Effector memory CD4-positive, alpha-beta T cell (primary cell): Measurements from ENCODE around the gene TESK2.
"Not testable (repeated sequence)": the region's sequence is repeated elsewhere in the genome, so short reads cannot be mapped to it uniquely, and the experiment has no call there.

Experiments used
- DNase-seq, 3 donors: peaks; one replicate each; pipeline ENCODE4 v3.0.0-alpha.2; 2020
- H3K27ac ChIP-seq: 2 replicates; pipeline ENCODE4 v1.7.0; 2013; ENCODE audit warnings: mild to moderate bottlenecking, low read length, moderate library complexity; ENCODE audit not compliant: insufficient read depth, poor library complexity, severe bottlenecking
- H3K27me3 ChIP-seq: replicated peaks from 2 replicates; pipeline ENCODE4 v1.7.0; 2013; ENCODE audit warnings: mild to moderate bottlenecking, low read length; ENCODE audit not compliant: insufficient read depth, control insufficient read depth, poor library complexity, severe bottlenecking
- H3K36me3 ChIP-seq: 2 replicates; pipeline ENCODE4 v1.7.0; 2013; ENCODE audit warnings: mild to moderate bottlenecking, low read length, moderate library complexity; ENCODE audit not compliant: control insufficient read depth, insufficient read depth
- H3K4me1 ChIP-seq: 2 replicates; pipeline ENCODE4 v1.7.0; 2013; ENCODE audit warnings: low read length, mild to moderate bottlenecking; ENCODE audit not compliant: control insufficient read depth, insufficient read depth, poor library complexity, severe bottlenecking
- H3K4me3 ChIP-seq: 2 replicates; pipeline ENCODE4 v1.7.0; 2013; ENCODE audit warnings: low read length, low read depth, mild to moderate bottlenecking; ENCODE audit not compliant: insufficient read depth, poor library complexity, severe bottlenecking
- H3K9me3 ChIP-seq: 2 replicates; pipeline ENCODE4 v1.7.0; 2013; ENCODE audit warnings: mild to moderate bottlenecking, low read length, moderate library complexity; ENCODE audit not compliant: control insufficient read depth

The TESK2 gene

DNA sequence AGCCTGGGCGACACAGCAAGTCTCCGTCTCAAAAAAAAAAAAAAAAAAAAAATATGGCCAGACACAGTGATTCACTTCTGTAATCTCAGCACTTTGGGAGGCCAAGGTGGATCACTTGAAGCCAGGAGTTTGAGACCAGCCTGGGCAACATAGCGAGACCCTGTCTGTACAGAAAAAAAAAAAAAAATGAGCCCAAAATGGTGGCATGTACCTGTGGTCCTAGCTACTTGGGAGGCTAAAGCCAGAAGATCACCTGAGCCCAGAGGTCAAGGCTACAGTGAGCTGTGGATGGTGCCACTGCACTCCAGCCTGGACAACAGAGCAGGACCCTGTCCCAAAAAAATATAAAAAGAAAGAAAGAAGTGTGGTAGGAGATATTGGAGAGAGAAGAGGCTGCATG, 1.7 kb upstream of the TESK2 start:
- no peaks in the 10 kb centered on the region for H3K9me3 ChIP-seq
- H3K27me3 ChIP-seq = no peaks in the 10 kb centered on the region
- no peak for DNase-seq
- no peak overlapping the region for H3K4me3 ChIP-seq
- no peaks in the 10 kb centered on the region for H3K36me3 ChIP-seq
- H3K27ac ChIP-seq = no peak overlapping the region
- peaks cover 13% of the 10 kb centered on the region for H3K4me1 ChIP-seq

GRCh38 chr1:45491487-45492260, 711 bp upstream of the TESK2 start:
- H3K4me1 ChIP-seq = peaks cover 13% of the 10 kb centered on the region
- H3K9me3 ChIP-seq = no peaks in the 10 kb centered on the region
- no peak for DNase-seq
- no peaks in the 10 kb centered on the region for H3K27me3 ChIP-seq
- peak overlapping the region; percentile 68 for H3K27ac ChIP-seq
- peak overlapping the region; percentile 33 for H3K4me3 ChIP-seq
- no peaks in the 10 kb centered on the region for H3K36me3 ChIP-seq

- Histone ChIP-seq H3K36me3 (no peaks in the 10 kb centered on the region), H3K27me3 (no peaks in the 10 kb centered on the region), H3K9me3 (no peaks in the 10 kb centered on the region), H3K4me3 (peak overlapping the region; percentile 82), H3K4me1 (peaks cover 13% of the 10 kb centered on the region), H3K27ac (peak overlapping the region; percentile 76)
- no peak for DNase-seq
Measured at GRCh38 chr1:45490121-45490625, 790 bp downstream of the TESK2 start.

- H3K4me3 ChIP-seq, H3K27ac ChIP-seq, H3K27me3 ChIP-seq, DNase-seq, H3K9me3 ChIP-seq, H3K36me3 ChIP-seq: not testable (repeated sequence)
- H3K4me1 ChIP-seq = peaks cover 13% of the 10 kb centered on the region
Measured at GRCh38 chr1:45489379-45489778, 1.6 kb downstream of the TESK2 start.

DNA sequence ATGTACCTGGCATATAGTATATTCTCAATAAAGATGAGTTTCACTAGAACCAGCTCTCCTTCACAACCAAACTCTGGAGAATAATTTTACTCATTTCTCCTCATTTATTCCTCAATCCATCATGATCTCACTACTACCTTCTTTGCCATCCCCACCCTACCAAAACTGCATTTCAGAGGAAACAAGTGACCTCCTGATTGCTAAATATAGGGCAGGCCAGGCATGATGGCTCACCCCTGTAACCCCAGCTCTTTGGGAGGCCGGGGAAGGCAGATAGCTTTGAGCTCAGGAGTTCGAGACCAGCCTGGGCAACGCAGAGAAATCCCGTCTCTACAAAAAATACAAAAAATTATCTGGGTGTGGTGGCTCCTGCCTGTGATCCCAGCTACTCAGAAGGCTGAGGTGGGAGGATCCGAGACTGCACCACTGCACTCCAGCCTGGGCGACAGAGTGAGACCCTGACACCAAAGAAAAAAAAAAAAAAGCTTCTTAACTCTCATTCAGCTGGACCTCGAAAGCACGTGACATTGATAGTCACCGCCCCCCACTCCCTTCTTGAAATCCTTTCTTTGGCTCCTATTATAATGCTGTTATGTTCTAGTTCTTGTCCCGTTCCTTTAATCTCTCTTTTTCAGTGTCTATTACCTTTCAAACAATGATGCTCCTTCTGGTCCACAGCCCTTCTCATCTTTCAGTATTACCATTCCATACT, 2.1 kb downstream of the TESK2 start:
- no peak for DNase-seq
- no peak overlapping the region for H3K4me3 ChIP-seq

GRCh38 chr1:45485949-45486348, 5.0 kb downstream of the TESK2 start:
- no peak overlapping the region for H3K4me3 ChIP-seq
- peaks cover 13% of the 10 kb centered on the region for H3K4me1 ChIP-seq
- no peak for DNase-seq
- no peak overlapping the region for H3K27ac ChIP-seq
- H3K27me3 ChIP-seq = no peaks in the 10 kb centered on the region
- no peaks in the 10 kb centered on the region for H3K9me3 ChIP-seq
- no peaks in the 10 kb centered on the region for H3K36me3 ChIP-seq

More for the DNA sequence above, 2.1 kb downstream of the TESK2 start:
- no peaks in the 10 kb centered on the region for H3K9me3 ChIP-seq
- no peaks in the 10 kb centered on the region for H3K27me3 ChIP-seq
- no peak overlapping the region for H3K27ac ChIP-seq
- peaks cover 13% of the 10 kb centered on the region for H3K4me1 ChIP-seq
- H3K36me3 ChIP-seq = no peaks in the 10 kb centered on the region

DNA sequence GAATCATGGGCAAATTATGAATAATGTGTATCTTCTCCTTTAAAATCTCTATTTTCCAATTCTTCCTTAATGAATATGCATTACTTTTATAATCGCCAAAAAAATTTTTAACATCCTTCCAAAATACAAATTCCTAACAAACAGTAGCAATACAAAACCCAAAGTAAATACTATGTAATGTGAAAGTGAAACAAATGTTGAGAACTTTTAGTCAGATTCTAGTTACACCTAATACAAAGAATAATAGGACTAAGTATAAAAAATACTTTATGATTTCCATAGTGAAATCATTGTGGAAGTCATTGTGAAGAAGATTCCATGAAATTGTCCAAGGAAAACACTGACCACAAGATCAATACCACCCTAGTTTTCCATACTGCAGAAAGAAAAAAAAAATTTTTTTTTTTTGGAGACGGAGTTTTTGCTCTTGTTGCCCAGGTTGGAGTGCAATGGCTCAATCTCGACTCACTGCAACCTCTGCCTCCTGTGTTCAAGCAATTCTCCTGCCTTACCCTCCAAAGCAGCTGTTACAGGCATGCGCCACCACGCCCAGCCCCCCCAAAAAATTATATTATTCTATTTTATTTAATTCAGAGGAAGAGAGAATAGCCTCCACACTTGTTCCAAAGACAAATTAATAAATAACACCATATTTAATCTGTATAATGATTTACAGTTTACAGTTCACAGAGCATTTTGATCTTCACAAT, 11.8 kb downstream of the TESK2 start:
- Histone ChIP-seq H3K4me1 (no peaks in the 10 kb centered on the region), H3K36me3 (no peaks in the 10 kb centered on the region), H3K27ac (no peak overlapping the region), H3K4me3 (no peak overlapping the region), H3K9me3 (no peaks in the 10 kb centered on the region), H3K27me3 (no peaks in the 10 kb centered on the region)
- no peak for DNase-seq

- Histone ChIP-seq H3K4me1 (no peaks in the 10 kb centered on the region), H3K27ac (no peak overlapping the region), H3K36me3 (no peaks in the 10 kb centered on the region), H3K27me3 (no peaks in the 10 kb centered on the region), H3K4me3 (no peak overlapping the region), H3K9me3 (no peaks in the 10 kb centered on the region)
- no peak for DNase-seq
Measured at GRCh38 chr1:45478121-45478814, 12.7 kb downstream of the TESK2 start.

DNA sequence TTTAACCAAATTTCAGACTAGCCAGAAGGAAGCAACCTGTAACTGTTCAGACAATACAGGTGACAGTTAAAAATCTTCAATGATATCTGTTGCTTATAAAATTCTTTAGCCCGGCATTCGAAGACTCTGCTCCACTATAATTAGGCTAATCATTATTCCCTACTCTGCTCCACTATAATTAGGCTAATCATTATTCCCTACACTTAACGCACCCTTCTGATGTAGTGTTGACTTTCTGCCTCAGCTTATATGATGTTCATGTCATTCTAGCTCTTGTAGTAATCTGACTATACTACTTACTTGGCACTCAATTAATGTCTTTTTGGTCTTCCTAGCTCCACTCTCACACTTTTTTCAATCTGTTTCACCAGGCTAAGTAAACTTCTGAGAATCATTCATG, 13.3 kb downstream of the TESK2 start:
- H3K27ac ChIP-seq = no peak overlapping the region
- H3K4me1 ChIP-seq = no peaks in the 10 kb centered on the region
- H3K4me3 ChIP-seq = no peak overlapping the region
- no peaks in the 10 kb centered on the region for H3K36me3 ChIP-seq
- no peaks in the 10 kb centered on the region for H3K9me3 ChIP-seq
- H3K27me3 ChIP-seq = no peaks in the 10 kb centered on the region
- DNase-seq = no peak
